Measurements from ENCODE around the gene STAT2.
"Not testable (repeated sequence)": the region's sequence is repeated elsewhere in the genome, so short reads cannot be mapped to it uniquely, and the experiment has no call there.

Gene STAT2

DNA sequence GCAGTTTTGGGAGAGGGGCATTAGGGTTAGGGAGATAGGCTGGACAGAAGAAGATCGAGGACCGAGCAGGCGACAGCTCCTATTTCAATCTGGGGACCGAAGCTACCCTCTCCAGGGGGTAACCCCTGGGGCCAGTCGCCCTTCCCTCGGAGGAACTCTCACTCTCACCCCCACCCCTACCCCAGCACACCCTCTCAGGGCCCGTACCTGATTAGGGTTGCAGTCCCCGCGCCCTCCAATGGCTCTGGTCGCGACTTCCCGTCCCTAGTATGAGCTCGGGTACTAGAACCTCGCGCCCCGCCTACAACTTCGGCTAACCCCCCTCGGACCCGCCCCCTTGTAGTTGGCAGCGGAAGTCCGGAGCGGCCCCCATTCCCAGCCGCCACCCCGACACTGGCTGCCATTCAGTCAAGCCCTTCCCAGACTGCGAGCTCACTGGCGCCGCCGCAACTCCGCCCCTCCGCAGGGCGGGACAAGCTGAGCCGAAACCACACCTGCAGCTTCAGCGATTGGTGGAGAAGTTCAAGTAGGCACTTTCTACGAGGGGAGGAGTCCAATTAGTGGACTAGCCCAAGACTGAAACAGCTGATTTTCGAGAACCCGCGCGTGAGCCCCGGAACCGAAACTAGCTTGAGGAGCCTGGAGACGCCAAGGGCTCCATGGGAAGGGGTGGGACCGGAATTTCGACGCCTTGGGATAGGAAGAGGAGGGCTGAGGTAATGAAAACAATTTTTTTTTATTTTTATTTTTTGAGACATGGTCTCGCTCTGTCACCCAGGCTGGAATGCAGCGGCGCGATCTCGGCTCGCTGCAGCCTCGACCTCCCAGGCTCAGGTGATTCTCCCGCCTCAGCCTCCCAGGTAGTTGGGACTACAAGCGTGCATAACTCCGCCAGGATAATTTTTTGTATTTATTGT lies at the start of gene STAT2:
Gene STAT2 (minus strand): TSS at position 257 of the 917 bp plus-strand sequence. CDS start 3,536 bp downstream, outside the sequence.
- peak; percentile 100 for DNase-seq

DNA sequence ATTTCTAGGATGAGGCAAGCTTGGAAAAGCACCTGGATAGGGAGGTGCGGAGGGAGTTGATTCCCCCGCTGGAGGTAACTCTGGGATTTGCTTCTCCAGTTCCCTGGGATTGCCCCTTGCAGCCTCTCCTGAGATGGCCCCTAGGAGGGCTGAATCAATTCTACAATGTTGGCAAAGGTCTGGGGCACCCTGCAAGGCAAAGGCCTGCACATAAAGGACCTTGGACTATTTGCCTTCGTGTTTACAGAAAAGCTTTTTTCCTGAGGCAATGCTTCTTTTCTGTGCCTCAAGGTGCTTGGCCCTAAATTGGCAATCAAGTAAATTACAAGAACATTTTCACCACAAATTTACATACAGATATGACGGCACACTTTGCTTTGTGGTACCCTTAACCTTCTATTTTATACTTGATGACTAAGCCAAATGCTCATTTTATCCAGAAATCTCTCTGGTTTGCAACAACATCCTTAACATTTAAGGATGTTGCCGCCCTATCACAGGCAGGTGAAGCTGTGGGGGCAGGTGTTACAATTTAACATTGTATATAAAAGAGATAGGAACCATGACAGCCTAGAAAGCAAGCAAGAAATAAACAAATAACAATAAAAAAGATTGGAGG lies 49.0 kb upstream of the STAT2 start:
- DNase-seq: no peak

DNA sequence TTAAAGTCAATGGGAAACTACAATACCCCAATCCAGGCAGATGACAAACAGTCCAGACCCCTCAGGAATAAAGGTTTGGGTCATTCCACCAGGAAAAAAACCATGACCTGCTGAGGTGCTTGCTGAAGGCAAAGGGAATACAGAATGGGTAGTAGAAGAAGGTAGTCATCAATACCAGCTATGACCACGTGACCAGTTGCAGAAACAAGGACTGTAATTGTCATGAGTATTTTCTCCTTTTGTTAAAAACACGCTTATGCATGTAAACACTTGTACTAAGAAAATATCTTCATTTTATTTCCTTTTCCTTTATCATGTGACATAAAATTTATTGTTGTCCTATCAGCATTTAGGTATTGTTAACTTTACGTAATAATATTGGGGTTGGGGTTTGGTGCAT lies 44.3 kb upstream of the STAT2 start:
- DNase-seq: not testable (repeated sequence)

DNA sequence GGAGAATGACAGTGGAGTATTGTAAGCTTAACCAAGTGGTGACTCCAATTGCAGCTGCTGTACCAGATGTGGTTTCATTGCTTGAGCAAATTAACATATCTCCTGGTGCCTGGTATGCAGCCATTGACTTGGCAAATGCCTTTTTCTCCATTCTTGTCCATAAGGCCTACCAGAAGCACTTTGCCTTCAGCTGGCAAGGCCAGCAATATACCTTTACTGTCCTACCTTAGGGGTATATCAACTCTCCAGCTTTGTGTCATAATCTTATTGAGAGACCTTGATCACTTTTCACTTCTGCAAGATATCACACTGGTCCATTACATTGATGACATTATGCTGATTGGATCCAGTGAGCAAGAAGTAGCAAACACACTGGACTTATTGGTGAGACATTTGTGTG lies 41.7 kb upstream of the STAT2 start:
- DNase-seq: not testable (repeated sequence)

DNA sequence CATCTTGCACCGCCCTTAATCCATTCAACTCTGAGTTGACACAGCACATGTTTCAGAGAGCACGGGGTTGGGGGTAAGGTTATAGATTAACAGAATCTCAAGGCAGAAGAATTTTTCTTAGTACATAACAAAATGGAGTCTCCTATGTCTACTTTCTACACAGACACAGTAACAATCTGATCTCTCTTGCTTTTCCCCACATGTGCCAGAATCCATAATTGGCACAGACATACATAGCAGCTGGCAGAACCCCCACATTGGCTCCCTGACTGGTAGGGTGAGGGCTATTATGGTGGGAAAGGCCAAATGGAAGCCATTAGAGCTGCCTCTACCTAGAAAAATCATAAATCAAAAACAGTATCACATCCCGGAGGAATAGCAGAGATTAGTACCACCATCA lies 41.2 kb upstream of the STAT2 start:
- DNase-seq: not testable (repeated sequence)

GRCh38 chr12:56399466-56399865 lies 39.6 kb upstream of the STAT2 start:
- not testable (repeated sequence) for DNase-seq

DNA sequence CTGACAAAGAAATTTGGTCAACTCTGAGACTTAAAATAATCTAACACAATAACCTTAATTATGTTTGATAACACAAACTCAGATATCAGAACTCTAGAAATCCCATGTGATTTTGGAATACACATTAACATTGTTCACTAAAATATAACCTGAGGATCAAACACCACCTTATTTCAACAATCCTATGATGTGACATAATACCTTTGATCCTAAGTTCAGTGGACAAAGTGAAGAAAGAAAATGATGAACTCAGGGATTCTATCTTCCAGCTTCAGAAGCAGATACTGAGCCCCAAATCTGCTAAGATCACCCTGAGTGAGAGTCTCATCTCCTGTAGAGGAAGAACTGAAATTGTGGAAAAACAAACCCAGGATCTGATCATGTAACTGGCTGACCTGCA lies 38.4 kb upstream of the STAT2 start:
- no peak for DNase-seq

DNA sequence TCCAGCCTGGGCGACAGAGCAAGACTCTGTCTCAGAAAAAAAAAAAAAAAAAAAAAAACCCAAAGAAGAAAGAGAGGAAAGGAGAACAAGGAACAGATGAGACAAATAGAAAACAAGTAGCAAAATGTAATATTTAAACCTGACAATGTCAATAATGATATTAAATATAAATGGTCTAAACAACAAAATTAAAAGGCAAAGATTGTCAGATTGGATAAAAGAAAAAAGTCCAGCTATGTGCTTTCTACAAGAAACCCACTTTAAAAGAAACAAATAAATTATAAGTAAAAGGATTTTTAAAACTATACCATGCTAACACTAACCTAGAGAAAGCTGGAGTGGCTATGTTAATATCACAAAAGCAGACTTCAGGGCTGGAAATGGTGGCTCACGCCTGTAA lies 32.4 kb upstream of the STAT2 start:
- no peak for DNase-seq

DNA sequence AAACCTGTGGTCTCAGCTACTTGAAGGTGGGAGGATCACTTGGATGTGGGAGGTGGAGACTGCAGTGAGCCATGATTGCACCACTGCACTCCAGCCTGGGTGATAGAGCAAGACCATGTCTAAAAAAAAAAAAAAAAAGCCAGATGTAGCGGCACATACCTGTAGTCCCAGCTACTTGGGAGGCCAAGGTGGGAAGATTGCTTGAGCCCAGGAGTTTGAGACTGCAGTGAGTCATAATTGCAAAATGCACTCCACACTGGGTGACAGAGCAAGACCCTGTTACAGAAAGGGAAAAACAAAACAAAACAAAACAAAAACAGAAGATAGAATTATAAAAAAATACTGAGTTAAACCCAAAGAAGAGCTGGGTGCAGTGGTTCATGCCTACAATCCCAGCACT lies 31.8 kb upstream of the STAT2 start:
- DNase-seq: no peak

- DNase-seq: no peak
These were observed 29.5 kb upstream of the STAT2 start for GRCh38 chr12:56389412-56389811.

- no peak for DNase-seq
These were observed 27.3 kb upstream of the STAT2 start for GRCh38 chr12:56387152-56387736.

DNA sequence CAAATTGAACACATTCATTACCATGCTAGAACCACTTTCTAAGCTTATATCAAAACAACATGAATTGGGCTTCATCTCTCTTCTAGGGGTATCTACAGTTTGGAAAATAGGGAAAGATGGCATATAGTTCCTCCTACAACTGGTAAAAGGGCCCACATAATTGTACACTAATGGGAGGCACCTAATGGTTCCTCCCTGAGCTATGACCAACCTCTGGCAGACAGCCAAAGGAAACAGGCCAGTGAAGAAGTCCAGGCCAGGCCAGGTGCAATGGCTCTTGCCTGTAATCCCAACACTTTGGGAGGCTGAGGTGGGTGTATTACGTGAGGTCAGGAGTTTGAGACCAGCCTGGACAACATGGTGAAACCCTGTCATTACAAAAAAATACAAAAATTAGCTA lies 26.0 kb upstream of the STAT2 start:
- peak; percentile 10 for DNase-seq

DNA sequence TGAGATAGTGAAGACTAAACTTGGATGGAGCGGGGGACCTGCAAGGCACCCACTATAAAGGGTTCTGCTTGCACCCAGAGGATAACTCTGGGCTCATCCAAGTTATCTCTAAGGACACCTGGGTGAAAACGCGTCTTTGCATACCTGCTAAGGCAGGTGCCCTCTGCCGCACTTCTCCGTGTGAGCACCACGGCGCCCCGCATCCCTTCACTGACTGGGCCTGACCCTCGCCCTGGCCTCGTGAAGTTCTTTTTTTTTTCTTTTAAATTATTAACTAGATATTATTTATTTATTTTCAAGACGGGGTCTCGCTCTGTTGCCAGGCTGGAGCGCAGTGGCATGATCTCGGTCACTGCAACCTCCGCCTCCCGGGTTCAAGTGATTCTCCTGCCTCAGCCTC lies 22.7 kb upstream of the STAT2 start:
- DNase-seq: no peak

DNA sequence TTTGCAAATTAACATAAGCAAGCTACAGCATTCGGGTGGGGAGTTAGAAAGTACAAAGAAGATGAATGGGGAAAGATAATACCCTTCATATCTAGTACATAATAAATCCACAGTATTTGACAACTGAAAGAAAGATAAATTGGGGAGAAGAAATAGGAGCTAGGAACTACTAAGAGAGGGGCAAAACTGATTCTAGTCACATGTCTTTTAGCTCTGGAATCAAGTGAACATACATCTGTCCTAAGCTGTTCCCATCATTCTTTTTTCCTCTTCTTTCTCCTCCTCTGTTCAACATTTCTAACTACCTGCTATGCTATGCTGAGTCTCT lies 18.0 kb upstream of the STAT2 start:
- no peak for DNase-seq

- DNase-seq: peak; percentile 59
These were observed 17.5 kb upstream of the STAT2 start for GRCh38 chr12:56377310-56377988.

- no peak for DNase-seq
These were observed 15.9 kb upstream of the STAT2 start for GRCh38 chr12:56375598-56376434.

DNA sequence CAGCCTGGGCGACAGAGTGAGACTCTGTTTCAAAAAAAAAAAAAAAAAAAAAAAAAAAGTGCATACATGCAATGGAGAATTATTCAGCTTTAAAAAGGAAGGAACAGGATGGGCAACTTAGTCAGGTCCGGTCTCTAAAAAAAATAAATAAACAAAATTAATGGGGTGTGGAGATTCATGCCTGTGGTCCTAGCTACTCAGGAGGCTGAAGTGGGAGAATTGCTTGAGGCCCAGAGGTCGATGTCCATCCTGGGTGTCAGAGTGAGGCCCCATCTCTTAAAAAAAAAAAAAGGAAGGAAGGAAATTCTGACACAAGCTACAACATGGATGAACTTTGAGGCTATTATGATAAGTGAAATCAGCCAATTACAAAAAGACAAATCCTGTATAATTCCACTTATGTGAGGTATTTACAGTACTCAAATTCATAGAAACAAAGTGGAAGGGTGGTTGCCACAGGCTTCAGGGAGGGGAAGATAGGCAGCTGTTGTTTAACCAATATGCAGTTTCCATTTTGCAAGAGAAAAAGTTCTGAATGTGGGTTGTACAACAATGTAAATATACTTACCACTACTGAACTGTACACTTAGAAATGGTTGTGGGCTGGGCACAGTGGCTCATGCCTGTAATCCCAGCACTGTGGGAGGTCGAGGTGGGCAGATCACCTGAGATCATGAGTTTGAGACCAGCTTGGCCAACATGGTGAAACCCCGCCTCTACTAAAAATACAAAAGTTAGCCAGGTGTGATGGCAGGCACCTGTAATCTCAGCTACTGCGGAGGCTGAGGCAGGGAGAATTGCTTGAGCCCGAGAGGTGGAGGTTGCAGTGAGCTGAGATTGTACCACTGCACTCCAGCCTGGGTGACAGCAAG lies 15.1 kb upstream of the STAT2 start:
- DNase-seq: no peak

- DNase-seq: no peak
These were observed 13.6 kb upstream of the STAT2 start for GRCh38 chr12:56373515-56373914.

GRCh38 chr12:56366948-56367347 lies 7.0 kb upstream of the STAT2 start:
- DNase-seq: no peak

DNA sequence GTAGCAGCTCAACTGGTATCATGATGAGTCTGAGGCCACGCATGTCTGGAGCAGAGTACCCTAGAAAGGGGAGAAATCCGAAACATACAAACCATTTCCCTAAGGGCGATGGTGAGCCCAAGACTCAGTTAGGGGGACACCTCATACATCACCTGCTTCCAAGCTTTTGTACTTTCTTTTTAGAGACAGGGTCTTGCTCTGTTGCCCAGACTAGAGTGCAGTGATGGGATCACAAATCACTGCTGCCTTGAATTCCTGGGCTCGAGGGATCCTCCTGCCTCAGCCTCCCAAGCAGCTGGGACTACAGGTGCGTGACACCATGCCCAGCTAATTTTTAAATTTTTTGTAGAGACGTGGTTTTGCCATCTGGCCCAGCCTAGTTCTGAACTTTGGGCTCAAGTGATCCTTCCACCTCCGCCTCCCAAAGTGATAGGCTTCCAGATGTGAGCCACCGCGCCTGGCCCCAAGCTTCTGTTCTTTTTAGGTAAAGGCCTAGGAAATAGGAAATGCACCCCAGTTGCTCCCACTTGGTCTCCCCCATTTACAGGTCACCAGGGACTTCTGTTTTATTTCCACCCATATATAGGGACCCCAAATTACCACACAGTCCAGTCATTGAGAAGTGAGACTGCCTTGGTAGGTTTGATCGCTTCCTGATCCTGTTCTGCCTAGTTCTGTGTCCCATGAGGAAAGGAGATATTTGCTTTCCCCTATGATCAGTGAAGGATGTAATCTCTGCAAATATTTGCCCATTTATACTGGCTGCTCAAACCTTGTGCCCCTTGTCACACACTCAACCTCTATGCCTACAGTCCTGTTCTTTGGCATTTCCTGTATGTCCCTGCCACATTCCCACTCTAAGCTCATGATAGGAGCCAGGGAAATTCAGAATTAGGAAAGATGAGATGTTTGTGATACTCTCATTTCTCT lies 2.5 kb upstream of the STAT2 start, which contains the start of gene APOF:
Gene APOF (minus strand): TSS at position 728 of the 930 bp plus-strand sequence. CDS start 112 bp downstream, at position 616.
- no peak for DNase-seq
